Panc1 (cell line): ENCODE measurements around the gene TRIM2.

ENCODE experiments used
- POLR2AphosphoS5 ChIP-seq: IDR thresholded peaks from 2 replicates; pipeline ENCODE4 v1.6.1; 2012; ENCODE audit warnings: mild to moderate bottlenecking, low read depth, low read length, moderate library complexity
- SIN3A ChIP-seq: IDR thresholded peaks from 2 replicates; pipeline ENCODE4 v1.6.1; 2012; ENCODE audit warnings: low read depth, mild to moderate bottlenecking, low read length, moderate library complexity, borderline replicate concordance; ENCODE audit not compliant: insufficient read depth
- TF ChIP-seq, protein P1 (sequence below): fragments of 450-650 bp; IDR thresholded peaks from 2 replicates; pipeline ENCODE4 v1.5.1; 2017; ENCODE audit warnings: mild to moderate bottlenecking

DNA sequence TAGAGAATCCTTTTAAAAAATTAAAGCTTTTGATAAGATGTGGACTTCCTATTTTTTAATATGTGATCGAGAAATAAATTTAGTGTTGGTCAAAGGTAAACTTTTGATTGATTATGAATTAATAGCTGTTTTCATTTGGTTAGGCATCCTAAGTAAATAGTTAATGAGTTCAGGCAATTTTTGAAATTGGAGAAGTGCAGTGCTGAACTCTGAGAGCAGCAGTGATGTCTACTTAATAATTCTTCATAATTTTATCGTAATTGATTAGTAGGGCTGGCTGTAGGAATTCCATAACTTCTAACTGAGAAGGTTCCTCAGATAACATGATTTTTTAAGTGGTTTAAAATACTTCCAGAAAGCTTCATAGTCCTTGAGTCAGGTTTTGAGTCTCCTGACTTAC is 141.8 kb downstream of the TRIM2 start:
- TF ChIP-seq, protein P1, sequence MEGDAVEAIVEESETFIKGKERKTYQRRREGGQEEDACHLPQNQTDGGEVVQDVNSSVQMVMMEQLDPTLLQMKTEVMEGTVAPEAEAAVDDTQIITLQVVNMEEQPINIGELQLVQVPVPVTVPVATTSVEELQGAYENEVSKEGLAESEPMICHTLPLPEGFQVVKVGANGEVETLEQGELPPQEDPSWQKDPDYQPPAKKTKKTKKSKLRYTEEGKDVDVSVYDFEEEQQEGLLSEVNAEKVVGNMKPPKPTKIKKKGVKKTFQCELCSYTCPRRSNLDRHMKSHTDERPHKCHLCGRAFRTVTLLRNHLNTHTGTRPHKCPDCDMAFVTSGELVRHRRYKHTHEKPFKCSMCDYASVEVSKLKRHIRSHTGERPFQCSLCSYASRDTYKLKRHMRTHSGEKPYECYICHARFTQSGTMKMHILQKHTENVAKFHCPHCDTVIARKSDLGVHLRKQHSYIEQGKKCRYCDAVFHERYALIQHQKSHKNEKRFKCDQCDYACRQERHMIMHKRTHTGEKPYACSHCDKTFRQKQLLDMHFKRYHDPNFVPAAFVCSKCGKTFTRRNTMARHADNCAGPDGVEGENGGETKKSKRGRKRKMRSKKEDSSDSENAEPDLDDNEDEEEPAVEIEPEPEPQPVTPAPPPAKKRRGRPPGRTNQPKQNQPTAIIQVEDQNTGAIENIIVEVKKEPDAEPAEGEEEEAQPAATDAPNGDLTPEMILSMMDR: no peak
- TF ChIP-seq SIN3A (no peak), POLR2AphosphoS5 (no peak)
